Stomach (tissue), 9 donors: ENCODE data around the gene POLD2. TPM values are rescaled to one million over a fixed set of nuclear protein-coding genes. Genes with fewer than 3 reads are reported as not detected.

Experiments used
- DNase-seq, 2 donors: peaks; one replicate each; pipeline versions ENCODE4 v3.0.0 to v3.0.0-alpha.2; 2013 to 2019
- H3K27ac ChIP-seq, 5 donors: fragments of 200-600 bp in 4 of 5; sonication (generic) in 4 of 5; one replicate each; pipeline ENCODE4 v1.5.1; 2013 to 2019; ENCODE audit warnings: mild to moderate bottlenecking in 1 of 5, moderate library complexity in 1 of 5
- H3K27me3 ChIP-seq, 3 donors: fragments of 200-600 bp; sonication (generic); one replicate each; pipeline ENCODE4 v1.5.1; 2017 to 2019; ENCODE audit warnings: mixed run types in 1 of 3
- H3K36me3 ChIP-seq, 4 donors: fragments of 200-600 bp; sonication (generic); 1 replicate in 3 of 4; 2 replicates in 1 of 4; pipeline ENCODE4 v1.5.1; 2016 to 2019
- H3K4me1 ChIP-seq, 4 donors: fragments of 200-600 bp; sonication (generic); one replicate each; pipeline ENCODE4 v1.5.1; 2016 to 2019
- H3K4me3 ChIP-seq, 4 donors: fragments of 200-600 bp; sonication (generic) in 3 of 4; one replicate each; pipeline ENCODE4 v1.5.1; 2016 to 2019; ENCODE audit warnings: mild to moderate bottlenecking in 1 of 4
- H3K9me3 ChIP-seq, 4 donors: fragments of 200-600 bp; sonication (generic); one replicate each; pipeline ENCODE4 v1.5.1; 2016 to 2019
- EP300 ChIP-seq: sonication (generic); formaldehyde crosslinking; IDR thresholded peaks from one replicate; pipeline ENCODE4 v1.6.1; 2017; ENCODE audit warnings: antibody characterized with exemption
- POLR2A ChIP-seq, 4 donors: fragments of 450-650 bp; IDR thresholded peaks; one replicate each; pipeline ENCODE4 v1.6.1; 2016; ENCODE audit warnings: antibody characterized with exemption in 4 of 4, control low read depth in 2 of 4, mild to moderate bottlenecking in 1 of 4, moderate library complexity in 1 of 4
- POLR2AphosphoS5 ChIP-seq, 3 donors: sonication (generic); formaldehyde crosslinking; IDR thresholded peaks; one replicate each; pipeline ENCODE4 v1.6.1; 2016; ENCODE audit warnings: antibody characterized with exemption in 3 of 3
- WGBS, 5 donors: extraction: QIAGEN DNeasy Blood & Tissue Kit in 3 of 5; methylation state at CpG; one replicate each; pipeline versions ENCODE4 v1.1.5 to v1.1.7; 2013 to 2018; 5-methylcytosine and 5-hydroxymethylcytosine counted together
- intact Hi-C: fragments of 100-400 bp; cut with DNase I; formaldehyde crosslinking; loops from one replicate; pipeline ENCODE4 v1.15.1; 2023; ENCODE audit warnings: low total_unique reads
- polyA plus RNA-seq, 3 donors: library from polyadenylated mRNA; stranded (reverse); fragments of 200-250 nt; gene quantifications; one replicate each; pipeline ENCODE4 v1.2.3, GENCODE V29; 2013
- total RNA-seq, 5 donors: library from RNA; depleted of rRNA; stranded (reverse); fragments of >200 nt; gene quantifications; one replicate each; pipeline versions ENCODE4 v1.1.0 to v1.2.3, GENCODE V29; 2014 to 2016
- TF ChIP-seq, protein P1 (sequence below), 7 experiments: fragments of 450-650 bp in 4 of 7; fragments of 200-600 bp in 3 of 7; sonication (generic) in 3 of 7; IDR thresholded peaks; one replicate each; pipeline ENCODE4 v1.5.1; 2016 to 2019; ENCODE audit warnings: antibody characterized with exemption in 7 of 7, control low read depth in 2 of 7, mild to moderate bottlenecking in 1 of 7
- donor health status: healthy with polysubstance abuse.
- donor health status: Bipolar disorder and iron deficiency.
- donor health status: healthy.

Gene POLD2
- total and polyA plus RNA-seq, 8 donors = 19.8 to 91.2 (median 62.3) TPM

DNA sequence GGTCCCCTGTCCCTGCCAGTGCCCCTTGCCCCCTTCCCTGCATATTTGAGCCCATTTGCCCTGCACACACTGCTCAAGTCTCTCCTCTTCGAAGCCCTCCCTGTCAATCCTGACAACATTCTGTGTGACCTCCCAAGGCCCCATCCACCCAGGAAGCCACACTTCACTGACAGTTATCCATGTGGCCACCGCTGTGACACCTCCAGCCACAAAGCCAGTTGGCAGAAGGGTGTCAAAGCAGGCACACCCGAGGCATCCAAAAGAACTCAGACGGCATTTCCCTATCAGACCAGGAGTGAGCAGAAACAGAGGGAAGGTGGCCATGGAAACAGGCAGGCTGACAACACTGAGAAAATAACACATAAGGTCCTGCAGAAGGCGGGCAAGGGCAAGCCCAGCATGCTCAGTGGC is 45.7 kb downstream of the POLD2 start:
- Histone ChIP-seq H3K36me3 (peaks cover 59 to 81% (median 80%) of the 10 kb centered on the region in 4 donors), H3K27ac (peak overlapping the region in 2 of 5 donors; percentile 35), H3K27me3 (no peaks in the 10 kb centered on the region), H3K4me3 (no peak overlapping the region), H3K4me1 (peaks cover 26 to 88% (median 68%) of the 10 kb centered on the region in 4 donors), H3K9me3 (no peaks in the 10 kb centered on the region)
- no peak for DNase-seq
- intact Hi-C loops = loop anchor here (10.0 kb wide), 2 partner anchors 47 to 117 kb away; partner anchors contain the start of gene POLD2
- whole genome bisulfite sequencing, 5 donors = 63 to 78% (median 70%) methylated on average over 5 of the region's 5 CpGs
- TF ChIP-seq POLR2A (IDR thresholded peaks at IDR 0.05) = no peak
- no peak for TF ChIP-seq EP300
- TF ChIP-seq, protein P1, sequence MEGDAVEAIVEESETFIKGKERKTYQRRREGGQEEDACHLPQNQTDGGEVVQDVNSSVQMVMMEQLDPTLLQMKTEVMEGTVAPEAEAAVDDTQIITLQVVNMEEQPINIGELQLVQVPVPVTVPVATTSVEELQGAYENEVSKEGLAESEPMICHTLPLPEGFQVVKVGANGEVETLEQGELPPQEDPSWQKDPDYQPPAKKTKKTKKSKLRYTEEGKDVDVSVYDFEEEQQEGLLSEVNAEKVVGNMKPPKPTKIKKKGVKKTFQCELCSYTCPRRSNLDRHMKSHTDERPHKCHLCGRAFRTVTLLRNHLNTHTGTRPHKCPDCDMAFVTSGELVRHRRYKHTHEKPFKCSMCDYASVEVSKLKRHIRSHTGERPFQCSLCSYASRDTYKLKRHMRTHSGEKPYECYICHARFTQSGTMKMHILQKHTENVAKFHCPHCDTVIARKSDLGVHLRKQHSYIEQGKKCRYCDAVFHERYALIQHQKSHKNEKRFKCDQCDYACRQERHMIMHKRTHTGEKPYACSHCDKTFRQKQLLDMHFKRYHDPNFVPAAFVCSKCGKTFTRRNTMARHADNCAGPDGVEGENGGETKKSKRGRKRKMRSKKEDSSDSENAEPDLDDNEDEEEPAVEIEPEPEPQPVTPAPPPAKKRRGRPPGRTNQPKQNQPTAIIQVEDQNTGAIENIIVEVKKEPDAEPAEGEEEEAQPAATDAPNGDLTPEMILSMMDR (IDR thresholded peaks at IDR 0.05) = no peak
- no peak for TF ChIP-seq POLR2AphosphoS5 (IDR thresholded peaks at IDR 0.05)

DNA sequence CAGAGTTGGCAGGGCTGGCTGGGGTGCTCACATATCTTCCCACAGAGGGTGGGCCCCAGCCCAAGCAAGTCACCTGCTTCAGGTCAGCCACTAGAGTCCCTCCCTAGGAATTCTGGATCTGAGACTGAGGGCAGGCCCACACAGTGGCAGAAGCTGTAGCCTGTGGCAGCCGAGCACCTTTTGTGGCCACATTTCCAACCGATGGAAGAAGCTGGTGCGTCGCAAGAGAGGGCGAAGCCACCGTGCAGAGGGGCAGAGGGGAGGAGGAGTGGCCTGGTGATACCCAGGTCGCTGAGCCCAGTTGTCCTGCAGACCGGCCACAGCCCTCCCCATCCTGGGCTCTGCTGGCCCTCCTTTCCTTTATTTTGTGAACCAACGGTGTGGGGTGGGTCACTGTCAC is 46.3 kb downstream of the POLD2 start:
- Histone ChIP-seq H3K4me3 (no peak overlapping the region), H3K27me3 (no peaks in the 10 kb centered on the region), H3K9me3 (no peaks in the 10 kb centered on the region), H3K4me1 (peaks cover 32 to 94% (median 74%) of the 10 kb centered on the region in 4 donors), H3K27ac (peak overlapping the region in 4 of 5 donors; percentile 35 to 87 (median 38)), H3K36me3 (peaks cover 59 to 84% (median 82%) of the 10 kb centered on the region in 4 donors)
- 79 to 91% (median 82%) methylated on average over 9 of the region's 9 CpGs for WGBS, 5 donors
- intact Hi-C loops = loop anchor here (10.0 kb wide), 2 partner anchors 48 to 118 kb away; partner anchors contain the start of gene POLD2
- TF ChIP-seq, protein P1 (IDR thresholded peaks at IDR 0.05) = no peak
- TF ChIP-seq EP300 (no peak), POLR2AphosphoS5 (IDR thresholded peaks at IDR 0.05) (no peak), POLR2A (IDR thresholded peaks at IDR 0.05) (no peak)
- DNase-seq = no peak

- Histone ChIP-seq H3K4me1 (peaks cover 36 to 95% (median 75%) of the 10 kb centered on the region in 4 donors), H3K36me3 (peaks cover 59 to 84% (median 82%) of the 10 kb centered on the region in 4 donors), H3K27me3 (no peaks in the 10 kb centered on the region), H3K27ac (peak overlapping the region; percentile 5 to 87 (median 40)), H3K4me3 (no peak overlapping the region), H3K9me3 (no peaks in the 10 kb centered on the region)
- 89 to 95% (median 91%) methylated on average over 13 to 20 of the region's 20 CpGs for WGBS, 5 donors
- no peak for TF ChIP-seq POLR2AphosphoS5 (IDR thresholded peaks at IDR 0.05)
- intact Hi-C loops = loop anchor here (10.0 kb wide), 2 partner anchors 49 to 119 kb away; partner anchors contain the start of gene POLD2
- peak in 1 of 2 donors; percentile 84 for DNase-seq
Measured at GRCh38 chr7:44076101-44076895, 47.0 kb downstream of the POLD2 start.

DNA sequence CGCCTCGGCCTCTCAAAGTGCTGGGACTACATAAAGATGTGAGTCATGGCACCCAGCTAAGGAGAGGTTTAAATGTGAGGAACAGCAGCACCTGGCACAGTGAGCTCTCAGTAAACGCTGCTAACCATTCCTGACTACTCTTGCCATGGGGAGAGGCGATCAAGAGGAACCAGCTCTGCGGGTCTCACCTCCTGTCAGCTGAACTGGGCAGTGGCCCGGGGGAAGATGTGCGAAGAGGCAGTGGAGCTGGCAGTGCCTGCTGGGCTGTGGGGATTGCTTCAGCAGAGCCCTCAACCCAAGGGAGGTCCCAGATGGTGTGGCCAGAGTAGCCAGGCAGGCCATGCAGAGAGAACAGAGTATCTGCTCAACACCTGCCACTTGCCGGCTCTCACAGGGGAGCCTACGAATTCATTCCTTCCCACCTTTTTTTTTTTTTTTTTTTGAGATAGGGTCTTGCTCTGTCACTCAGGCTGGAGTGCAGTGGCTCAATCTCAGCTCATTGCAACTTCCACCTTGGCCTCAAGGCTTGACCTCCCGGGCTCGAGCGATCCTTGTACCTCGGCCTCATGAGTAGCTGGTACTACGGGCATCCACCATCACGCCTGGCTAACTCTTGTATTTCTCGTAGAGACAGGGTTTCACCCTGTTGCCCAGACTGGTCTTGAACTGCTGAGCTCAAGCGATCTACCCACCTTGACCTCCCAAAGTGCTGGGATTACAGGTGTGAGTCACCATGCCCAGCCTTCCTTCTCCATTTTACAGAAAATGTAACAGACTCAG is 47.9 kb downstream of the POLD2 start:
- H3K9me3 ChIP-seq = no peaks in the 10 kb centered on the region
- peaks cover 31 to 89% (median 69%) of the 10 kb centered on the region in 4 donors for H3K4me1 ChIP-seq
- no peaks in the 10 kb centered on the region for H3K27me3 ChIP-seq
- H3K27ac ChIP-seq = peak overlapping the region in 4 of 5 donors; percentile 35 to 87 (median 81)
- no peak overlapping the region for H3K4me3 ChIP-seq
- DNase-seq = no peak
- WGBS, 5 donors = 87 to 91% (median 90%) methylated on average over 17 of the region's 17 CpGs
- intact Hi-C loops = loop anchor here (10.0 kb wide), 2 partner anchors 49 to 119 kb away; partner anchors contain the start of gene POLD2
- peaks cover 56 to 81% (median 79%) of the 10 kb centered on the region in 4 donors for H3K36me3 ChIP-seq
- TF ChIP-seq POLR2AphosphoS5 (IDR thresholded peaks at IDR 0.05) (no peak), EP300 (no peak), POLR2A (IDR thresholded peaks at IDR 0.05) (no peak)
- TF ChIP-seq, protein P1 (IDR thresholded peaks at IDR 0.05) = no peak
